GM08714 (cell line): ENCODE data around the gene NPSR1.

Source experiments
- H3K4me3 ChIP-seq: fragments of 200-500 bp; sonication (Bioruptor generic); 2 replicates; pipeline ENCODE4 v1.5.1; 2014; ENCODE audit warnings: mild to moderate bottlenecking, low read length, inconsistent platforms
- ZNF274 ChIP-seq: IDR thresholded peaks from 2 replicates; pipeline ENCODE4 v1.6.1; 2012; ENCODE audit warnings: mild to moderate bottlenecking, low read depth, low read length

Gene NPSR1

GRCh38 chr7:34677491-34677890, 19.5 kb downstream of the NPSR1 start:
- no peak overlapping the region for H3K4me3 ChIP-seq
- TF ChIP-seq ZNF274 = no peak

- H3K4me3 ChIP-seq = no peak overlapping the region
- no peak for TF ChIP-seq ZNF274
These were observed 29.5 kb downstream of the NPSR1 start for GRCh38 chr7:34687529-34687928.

GRCh38 chr7:34696415-34696814, 38.4 kb downstream of the NPSR1 start:
- no peak for TF ChIP-seq ZNF274
- no peak overlapping the region for H3K4me3 ChIP-seq

- no peak for TF ChIP-seq ZNF274
- no peak overlapping the region for H3K4me3 ChIP-seq
These were observed 51.8 kb downstream of the NPSR1 start for GRCh38 chr7:34709771-34710170.

GRCh38 chr7:34718867-34719266, 60.8 kb downstream of the NPSR1 start:
- H3K4me3 ChIP-seq = no peak overlapping the region
- no peak for TF ChIP-seq ZNF274

GRCh38 chr7:34719636-34720035, 61.6 kb downstream of the NPSR1 start:
- no peak overlapping the region for H3K4me3 ChIP-seq
- TF ChIP-seq ZNF274 = no peak

GRCh38 chr7:34720289-34720688, 62.3 kb downstream of the NPSR1 start:
- no peak for TF ChIP-seq ZNF274
- no peak overlapping the region for H3K4me3 ChIP-seq

GRCh38 chr7:34723338-34723737, 65.3 kb downstream of the NPSR1 start:
- no peak overlapping the region for H3K4me3 ChIP-seq
- no peak for TF ChIP-seq ZNF274

GRCh38 chr7:34723866-34724490, 66.0 kb downstream of the NPSR1 start:
- H3K4me3 ChIP-seq = 0 out of 2 replicates have a peak overlapping the region, but pooled peaks have one; percentile 28

GRCh38 chr7:34726221-34726620, 68.2 kb downstream of the NPSR1 start:
- TF ChIP-seq ZNF274 = no peak
- H3K4me3 ChIP-seq = no peak overlapping the region

More at GRCh38 chr7:34723866-34724490, 66.0 kb downstream of the NPSR1 start:
- TF ChIP-seq ZNF274 = no peak

GRCh38 chr7:34727464-34727995, 69.5 kb downstream of the NPSR1 start:
- no peak overlapping the region for H3K4me3 ChIP-seq
- TF ChIP-seq ZNF274 = no peak

GRCh38 chr7:34728156-34728555, 70.1 kb downstream of the NPSR1 start:
- no peak overlapping the region for H3K4me3 ChIP-seq
- no peak for TF ChIP-seq ZNF274

- no peak overlapping the region for H3K4me3 ChIP-seq
- no peak for TF ChIP-seq ZNF274
These were observed 76.8 kb downstream of the NPSR1 start for GRCh38 chr7:34734771-34735170.

GRCh38 chr7:34735526-34735925, 77.5 kb downstream of the NPSR1 start:
- H3K4me3 ChIP-seq = no peak overlapping the region
- TF ChIP-seq ZNF274 = no peak

GRCh38 chr7:34739651-34740300, 81.8 kb downstream of the NPSR1 start:
- TF ChIP-seq ZNF274 = no peak
- H3K4me3 ChIP-seq = no peak overlapping the region
